Measurements from ENCODE around the gene MOXD1. TPM values are rescaled to one million over a fixed set of nuclear protein-coding genes. Genes with fewer than 3 reads are reported as not detected.

Gene MOXD1
- total RNA-seq, 2 experiments from 2014 or later: 0.74 TPM; not detected in 1

DNA sequence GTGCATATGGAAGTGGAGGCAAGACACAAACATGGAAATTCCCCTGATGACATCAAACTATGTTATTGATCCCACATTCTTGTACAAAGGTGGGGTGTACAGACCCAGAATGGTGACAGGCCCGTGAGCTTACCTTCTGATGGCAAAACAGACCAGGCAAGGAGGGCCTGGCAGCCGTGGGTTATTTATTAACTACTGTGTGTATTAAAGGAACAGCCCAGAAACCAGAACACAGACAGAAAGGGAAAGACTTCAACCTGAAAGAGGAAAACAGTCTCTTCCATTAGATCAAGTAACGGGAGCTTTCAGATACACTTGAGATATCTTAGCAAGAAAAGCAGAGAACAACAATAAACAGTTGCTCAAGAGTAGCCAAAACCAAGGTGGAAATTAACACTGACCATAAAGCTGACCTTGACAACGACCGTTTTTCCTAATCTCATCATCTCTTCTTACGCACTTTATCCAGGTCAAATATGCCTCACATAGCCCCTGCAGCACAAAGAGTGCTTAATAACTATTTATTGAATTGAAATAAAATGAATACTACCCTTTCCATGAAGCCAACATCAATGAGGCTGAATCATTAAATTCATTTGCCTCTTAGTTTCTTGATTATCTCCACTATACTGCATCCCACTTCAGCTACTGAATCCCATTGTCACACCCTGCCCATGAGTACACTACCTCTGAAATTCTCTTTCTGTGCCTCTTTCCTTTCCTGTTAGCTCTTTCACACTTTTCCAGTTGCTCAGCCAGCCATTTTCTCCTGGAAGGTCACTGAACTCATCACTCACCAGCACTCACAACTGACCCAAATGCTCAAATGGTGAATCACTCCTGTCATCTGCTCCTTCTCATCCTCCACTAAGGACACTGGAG is 67.4 kb downstream of the MOXD1 start:
- CTCF ChIA-PET (ENCODE audit: unreplicated experiment): no interaction called here

DNA sequence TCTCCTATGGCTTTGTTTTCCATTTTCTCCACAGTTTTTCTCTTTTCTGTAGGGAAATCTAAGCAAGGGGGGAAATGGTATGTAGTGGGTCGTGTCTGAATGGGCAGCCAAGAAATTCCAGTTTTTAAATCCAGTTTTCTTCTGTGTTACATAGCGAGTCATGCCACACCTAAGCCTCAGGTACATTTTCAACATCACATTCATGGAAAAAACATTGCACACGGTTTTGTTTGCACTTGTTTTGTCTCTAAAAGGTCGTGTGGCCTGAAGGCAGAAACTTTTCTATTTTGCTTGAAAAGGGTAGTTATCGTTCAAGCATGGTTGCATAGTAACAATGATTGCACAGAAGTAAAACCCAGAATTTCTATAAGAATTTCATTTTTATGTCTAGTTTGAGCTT is 70.5 kb downstream of the MOXD1 start:
- ChIA-PET POLR2A (interaction anchor here (0.6 to 1.5 kb wide), 4 partner anchors 9 to 291 kb away, joined by 3 to 5 read pairs (median 3); no protein-coding TSS in a partner anchor), CTCF (ENCODE audit: unreplicated experiment) (no interaction called here)
- intact Hi-C loops (cut with micrococcal nuclease; ENCODE audit: unreplicated experiment): no loop called here
- H3K79me2 ChIP-seq (ENCODE audit: insufficient read depth, low read depth, low read length): no peaks in the 10 kb centered on the region
- no peak overlapping the region for H3K4me3 ChIP-seq (ENCODE audit: low read depth, low read length, poor library complexity, severe bottlenecking)
- no peak for DNase-seq (ENCODE audit: low spot score)
- H3K9me2 ChIP-seq (ENCODE audit: insufficient read depth, low read length): no peaks in the 10 kb centered on the region
- H2AFZ ChIP-seq (ENCODE audit: low read length): peak overlapping the region; percentile 48
- no peaks in the 10 kb centered on the region for H3K36me3 ChIP-seq (ENCODE audit: insufficient read depth, low read length)
- H3K4me1 ChIP-seq (ENCODE audit: insufficient read depth, low read length, poor library complexity, severe bottlenecking): peaks cover 5% of the 10 kb centered on the region
- no peak overlapping the region for H3K4me2 ChIP-seq (ENCODE audit: low read length)
- BruUV-seq (replicated peaks): no TSS peak
- no peak for TF ChIP-seq EZH2phosphoT487 (IDR thresholded peaks at IDR 0.05; ENCODE audit: borderline replicate concordance, low read depth, low read length)
- TF ChIP-seq, protein P1, sequence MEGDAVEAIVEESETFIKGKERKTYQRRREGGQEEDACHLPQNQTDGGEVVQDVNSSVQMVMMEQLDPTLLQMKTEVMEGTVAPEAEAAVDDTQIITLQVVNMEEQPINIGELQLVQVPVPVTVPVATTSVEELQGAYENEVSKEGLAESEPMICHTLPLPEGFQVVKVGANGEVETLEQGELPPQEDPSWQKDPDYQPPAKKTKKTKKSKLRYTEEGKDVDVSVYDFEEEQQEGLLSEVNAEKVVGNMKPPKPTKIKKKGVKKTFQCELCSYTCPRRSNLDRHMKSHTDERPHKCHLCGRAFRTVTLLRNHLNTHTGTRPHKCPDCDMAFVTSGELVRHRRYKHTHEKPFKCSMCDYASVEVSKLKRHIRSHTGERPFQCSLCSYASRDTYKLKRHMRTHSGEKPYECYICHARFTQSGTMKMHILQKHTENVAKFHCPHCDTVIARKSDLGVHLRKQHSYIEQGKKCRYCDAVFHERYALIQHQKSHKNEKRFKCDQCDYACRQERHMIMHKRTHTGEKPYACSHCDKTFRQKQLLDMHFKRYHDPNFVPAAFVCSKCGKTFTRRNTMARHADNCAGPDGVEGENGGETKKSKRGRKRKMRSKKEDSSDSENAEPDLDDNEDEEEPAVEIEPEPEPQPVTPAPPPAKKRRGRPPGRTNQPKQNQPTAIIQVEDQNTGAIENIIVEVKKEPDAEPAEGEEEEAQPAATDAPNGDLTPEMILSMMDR (conservative IDR thresholded peaks at IDR 0.05; ENCODE audit: low read length): no peak
- no peaks in the 10 kb centered on the region for H4K20me1 ChIP-seq (ENCODE audit: insufficient read depth, low read length)
- no peaks in the 10 kb centered on the region for H3K9me3 ChIP-seq (ENCODE audit: low read length)
- no peak overlapping the region for H3K27ac ChIP-seq (ENCODE audit: low read depth, low read length, poor library complexity, severe bottlenecking)

More for the DNA sequence above, 67.4 kb downstream of the MOXD1 start:
- intact Hi-C loops (cut with micrococcal nuclease; ENCODE audit: unreplicated experiment): no loop called here
- Histone ChIP-seq H3K4me3 (ENCODE audit: low read depth, low read length, poor library complexity, severe bottlenecking) (no peak overlapping the region), H3K4me2 (ENCODE audit: low read length) (no peak overlapping the region), H4K20me1 (ENCODE audit: insufficient read depth, low read length) (no peaks in the 10 kb centered on the region), H3K9me3 (ENCODE audit: low read length) (no peaks in the 10 kb centered on the region), H3K9me2 (ENCODE audit: insufficient read depth, low read length) (no peaks in the 10 kb centered on the region), H3K4me1 (ENCODE audit: insufficient read depth, low read length, poor library complexity, severe bottlenecking) (no peaks in the 10 kb centered on the region), H3K79me2 (ENCODE audit: insufficient read depth, low read depth, low read length) (no peaks in the 10 kb centered on the region), H3K36me3 (ENCODE audit: insufficient read depth, low read length) (no peaks in the 10 kb centered on the region), H3K27ac (ENCODE audit: low read depth, low read length, poor library complexity, severe bottlenecking) (no peak overlapping the region), H2AFZ (ENCODE audit: low read length) (no peak overlapping the region)
- TF ChIP-seq, protein P1 (conservative IDR thresholded peaks at IDR 0.05; ENCODE audit: low read length): no peak
- TF ChIP-seq EZH2phosphoT487 (IDR thresholded peaks at IDR 0.05; ENCODE audit: borderline replicate concordance, low read depth, low read length): no peak
- BruUV-seq (replicated peaks): no TSS peak
- POLR2A ChIA-PET: interaction anchor here (0.8 to 0.9 kb wide), 3 partner anchors 14 to 26 kb away, joined by 3 to 4 read pairs (median 3); no protein-coding TSS in a partner anchor
- DNase-seq (ENCODE audit: low spot score): no peak
